OCI-LY1 (cell line): ENCODE measurements around the gene RPS16.

Experiments used
- EZH2 ChIP-seq: fragments of 200-600 bp; sonication (generic), shearing (Covaris generic); IDR thresholded peaks from 2 replicates; pipeline ENCODE4 v1.8.0; 2017; ENCODE audit warnings: borderline replicate concordance, mixed run types, mild to moderate bottlenecking, antibody characterized with exemption, low read length, moderate library complexity, mixed read lengths
- TF ChIP-seq, protein P1 (sequence below): fragments of 200-600 bp; sonication (generic), shearing (Covaris generic); IDR thresholded peaks from 2 replicates; pipeline ENCODE4 v1.5.1; 2017; ENCODE audit warnings: mild to moderate bottlenecking, antibody characterized with exemption, low read length, moderate library complexity, mixed read lengths

DNA sequence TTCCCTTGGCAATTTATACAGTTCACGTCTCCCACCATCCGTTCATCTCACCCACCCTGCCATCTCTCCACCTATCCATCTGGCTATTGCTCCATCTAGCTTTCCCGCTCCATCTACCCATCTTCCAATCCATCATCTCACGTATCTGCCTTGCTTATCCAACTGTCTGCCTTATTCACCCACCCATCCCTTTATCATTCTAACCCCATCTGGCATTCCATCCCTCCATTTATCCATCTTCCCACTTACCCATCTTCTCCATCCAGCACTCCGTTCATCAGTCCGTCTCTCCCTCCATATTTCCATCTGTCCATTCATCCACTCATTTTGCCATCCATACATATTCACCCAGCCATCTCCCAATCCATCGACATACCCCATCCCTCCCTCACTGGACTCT lies 10.0 kb downstream of the RPS16 start:
- TF ChIP-seq, protein P1, sequence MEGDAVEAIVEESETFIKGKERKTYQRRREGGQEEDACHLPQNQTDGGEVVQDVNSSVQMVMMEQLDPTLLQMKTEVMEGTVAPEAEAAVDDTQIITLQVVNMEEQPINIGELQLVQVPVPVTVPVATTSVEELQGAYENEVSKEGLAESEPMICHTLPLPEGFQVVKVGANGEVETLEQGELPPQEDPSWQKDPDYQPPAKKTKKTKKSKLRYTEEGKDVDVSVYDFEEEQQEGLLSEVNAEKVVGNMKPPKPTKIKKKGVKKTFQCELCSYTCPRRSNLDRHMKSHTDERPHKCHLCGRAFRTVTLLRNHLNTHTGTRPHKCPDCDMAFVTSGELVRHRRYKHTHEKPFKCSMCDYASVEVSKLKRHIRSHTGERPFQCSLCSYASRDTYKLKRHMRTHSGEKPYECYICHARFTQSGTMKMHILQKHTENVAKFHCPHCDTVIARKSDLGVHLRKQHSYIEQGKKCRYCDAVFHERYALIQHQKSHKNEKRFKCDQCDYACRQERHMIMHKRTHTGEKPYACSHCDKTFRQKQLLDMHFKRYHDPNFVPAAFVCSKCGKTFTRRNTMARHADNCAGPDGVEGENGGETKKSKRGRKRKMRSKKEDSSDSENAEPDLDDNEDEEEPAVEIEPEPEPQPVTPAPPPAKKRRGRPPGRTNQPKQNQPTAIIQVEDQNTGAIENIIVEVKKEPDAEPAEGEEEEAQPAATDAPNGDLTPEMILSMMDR, result no peak
- no peak for TF ChIP-seq EZH2
